ENCODE data around the gene HAND1.
"Not testable (repeated sequence)": the region's sequence is repeated elsewhere in the genome, so short reads cannot be mapped to it uniquely, and the experiment has no call there.

The HAND1 gene

DNA sequence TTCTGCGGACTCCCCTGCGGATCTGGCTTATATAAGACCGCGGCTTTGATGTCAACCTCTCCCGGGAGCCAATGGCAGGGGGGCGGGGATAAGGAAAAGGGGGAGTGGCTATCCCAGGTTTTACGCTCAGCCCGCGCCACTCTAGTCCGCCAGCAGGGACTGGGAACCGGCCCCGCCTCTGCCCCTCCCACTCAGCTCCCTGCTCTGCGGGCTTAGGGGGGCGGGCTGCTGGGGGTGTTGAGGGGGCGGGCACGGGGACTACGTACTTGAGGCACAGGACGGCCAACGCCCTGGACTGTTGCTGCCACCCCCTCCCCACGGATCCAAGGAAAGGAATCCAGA, at the start of gene HAND1:
TSS of gene HAND1 (minus strand) at position 4 of the 342 bp plus-strand sequence. CDS start 219 bp downstream, outside the sequence.
- no peak for DNase-seq

DNA sequence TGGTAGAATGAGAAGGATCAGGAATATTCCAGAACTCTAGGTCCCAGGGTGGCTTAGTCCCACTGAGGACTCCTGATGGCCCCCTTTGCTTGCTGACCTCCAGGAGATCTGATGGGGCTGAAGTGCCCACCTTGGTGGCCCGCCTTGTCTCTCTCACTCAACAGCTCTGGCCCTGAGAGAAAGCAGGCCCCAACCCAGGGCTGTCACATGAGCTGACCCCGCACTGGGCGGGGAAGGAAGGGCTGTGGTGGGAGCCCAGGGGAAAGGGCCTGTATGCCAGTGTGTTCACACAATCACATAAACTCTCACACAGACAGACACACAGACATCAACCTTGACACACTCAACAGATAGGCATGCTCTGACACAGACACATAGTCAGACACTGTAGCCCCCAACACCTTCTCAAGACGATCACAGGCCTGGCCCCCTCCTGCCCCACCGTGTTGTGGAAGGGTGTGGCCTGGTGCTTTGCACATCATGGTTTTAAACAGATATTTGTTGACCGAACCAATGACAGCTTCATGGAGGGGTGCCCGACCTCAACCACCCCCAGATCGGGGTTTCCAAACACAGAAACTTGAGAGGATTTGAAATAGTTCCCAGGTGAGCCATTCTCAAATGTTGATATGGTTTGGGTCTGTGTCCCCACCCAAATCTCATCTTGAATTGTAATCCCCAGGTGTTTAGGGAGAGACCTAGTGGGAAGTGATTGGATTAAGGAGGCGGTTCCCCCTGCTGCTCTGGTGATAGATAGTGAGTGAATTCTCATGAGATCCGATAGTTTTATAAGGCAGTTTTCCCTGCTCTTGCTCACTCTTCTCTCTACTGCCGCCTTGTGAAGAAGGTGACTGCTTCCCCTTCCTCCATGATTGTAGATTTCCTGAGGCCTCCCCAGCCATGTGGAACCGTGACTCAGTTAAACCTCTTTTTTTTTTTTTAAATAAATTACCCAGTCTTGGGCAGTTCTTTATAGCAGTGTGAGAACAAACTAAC, 48.5 kb upstream of the HAND1 start:
- DNase-seq, result no peak

DNA sequence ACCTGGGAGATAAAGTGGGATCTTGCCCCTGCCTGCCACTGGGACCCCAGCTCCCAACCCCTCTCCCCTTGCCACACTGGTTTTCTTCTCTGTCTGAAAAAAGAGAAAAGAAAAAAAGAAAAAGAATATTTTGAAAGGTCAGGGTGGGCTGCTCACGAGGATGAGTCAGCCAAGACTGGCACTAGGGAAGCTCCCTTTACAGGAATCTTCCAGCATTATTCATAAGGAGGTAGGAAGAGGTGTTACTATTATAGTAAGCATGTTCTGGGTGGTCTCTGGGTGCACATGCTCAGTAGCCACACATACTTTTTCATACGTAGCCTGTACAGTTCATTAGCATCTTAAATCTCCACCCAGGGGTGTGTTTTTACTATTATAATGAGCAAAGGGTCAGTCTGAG, 46.8 kb upstream of the HAND1 start:
- no peak for DNase-seq

DNA sequence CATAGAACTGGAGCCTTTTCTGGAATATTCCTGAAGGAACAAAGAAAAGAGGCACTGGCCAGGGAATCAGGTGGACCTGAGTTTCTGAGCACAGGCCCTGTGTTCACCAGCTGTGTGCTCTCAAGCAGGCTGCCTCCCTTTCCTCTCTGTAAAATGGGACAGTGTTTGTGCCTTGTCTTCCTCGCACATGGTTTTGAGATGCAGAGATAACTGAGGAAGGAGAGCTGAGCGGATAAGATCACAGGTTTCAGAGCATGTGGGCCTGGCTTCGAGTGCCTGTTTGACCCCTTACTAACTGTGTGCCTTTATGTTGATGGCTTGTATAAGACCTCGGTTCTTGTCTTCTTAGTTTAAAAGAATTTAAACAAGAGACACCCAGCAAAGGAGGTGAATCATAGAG, 46.2 kb upstream of the HAND1 start:
- DNase-seq, result no peak

DNA sequence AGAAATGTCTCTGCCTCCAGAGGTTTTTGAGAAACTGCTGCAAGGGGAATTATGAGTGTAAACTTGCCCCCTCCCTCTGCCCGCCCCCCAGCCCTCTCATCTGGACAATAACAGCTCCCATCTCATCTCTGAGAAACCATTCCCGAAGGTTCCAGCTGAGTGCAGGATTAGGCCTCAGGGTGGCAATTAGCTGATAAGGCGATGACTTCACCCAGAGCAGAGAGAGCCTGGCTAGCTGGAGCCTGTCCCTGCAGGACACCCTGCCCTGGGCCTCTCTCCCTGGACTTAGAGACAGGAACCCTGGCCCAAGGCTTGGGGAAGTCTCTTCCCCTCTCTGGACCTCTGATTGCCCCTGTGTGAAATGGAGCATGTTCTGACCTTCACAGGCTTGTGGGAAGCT, 45.7 kb upstream of the HAND1 start:
- no peak for DNase-seq

DNA sequence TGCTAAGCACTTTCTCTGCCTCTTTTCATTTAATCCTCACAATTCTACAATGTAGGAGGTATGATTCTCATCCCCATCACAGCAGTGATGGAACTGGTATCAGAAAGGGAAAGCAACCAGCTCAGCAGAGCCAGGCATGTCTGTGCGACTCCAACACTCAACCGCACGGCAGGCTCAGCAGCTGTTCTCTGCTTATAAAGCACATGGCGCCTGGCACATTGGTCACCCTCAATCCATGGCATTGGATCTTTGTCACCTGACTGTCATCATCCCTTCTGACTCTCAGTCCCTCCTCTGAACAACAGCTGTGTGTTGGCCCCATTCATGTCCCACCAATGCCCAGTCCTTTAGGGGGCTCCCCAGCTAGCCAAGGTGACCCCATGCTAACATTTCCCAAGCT, 45.1 kb upstream of the HAND1 start:
- DNase-seq, result no peak

DNA sequence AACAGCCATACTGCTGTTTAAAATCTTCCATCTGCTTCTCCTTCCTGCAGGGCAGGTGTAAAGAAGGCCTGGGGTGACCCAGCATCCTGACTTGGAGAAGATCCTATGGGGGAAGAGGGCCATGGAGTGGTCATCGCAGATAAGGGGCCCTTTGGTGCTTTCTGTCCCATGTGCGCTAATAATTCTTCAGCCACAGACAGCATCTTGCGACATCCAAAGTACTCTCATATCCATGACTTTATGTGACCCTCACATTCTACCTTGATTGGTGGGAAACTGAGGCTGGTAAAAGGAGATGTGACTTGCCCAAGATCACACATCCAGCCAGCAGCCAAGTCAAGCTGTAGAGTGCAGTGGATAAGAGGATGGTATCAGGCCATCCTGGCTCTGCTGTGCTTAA, 44.3 kb upstream of the HAND1 start:
- DNase-seq, result no peak

DNA sequence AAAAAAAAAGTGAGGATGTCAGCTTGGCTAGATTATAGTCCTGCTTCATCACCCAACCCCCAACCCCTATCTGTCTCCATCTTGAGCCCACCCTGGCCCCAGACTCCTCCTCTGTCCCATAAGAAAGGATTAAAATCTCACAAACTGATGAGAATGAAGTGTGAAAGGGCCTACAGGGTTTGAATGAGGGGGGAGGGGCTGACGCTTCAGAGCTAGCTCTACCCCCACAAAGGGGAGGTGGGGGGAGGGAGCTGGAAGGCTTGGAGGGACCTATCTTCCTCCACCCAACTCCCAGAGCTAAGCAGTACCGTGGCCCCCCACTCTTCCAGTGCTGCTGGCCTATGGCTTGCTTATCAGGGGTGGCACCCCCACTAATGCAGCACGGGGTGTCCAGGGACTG, 43.7 kb upstream of the HAND1 start:
- no peak for DNase-seq

DNA sequence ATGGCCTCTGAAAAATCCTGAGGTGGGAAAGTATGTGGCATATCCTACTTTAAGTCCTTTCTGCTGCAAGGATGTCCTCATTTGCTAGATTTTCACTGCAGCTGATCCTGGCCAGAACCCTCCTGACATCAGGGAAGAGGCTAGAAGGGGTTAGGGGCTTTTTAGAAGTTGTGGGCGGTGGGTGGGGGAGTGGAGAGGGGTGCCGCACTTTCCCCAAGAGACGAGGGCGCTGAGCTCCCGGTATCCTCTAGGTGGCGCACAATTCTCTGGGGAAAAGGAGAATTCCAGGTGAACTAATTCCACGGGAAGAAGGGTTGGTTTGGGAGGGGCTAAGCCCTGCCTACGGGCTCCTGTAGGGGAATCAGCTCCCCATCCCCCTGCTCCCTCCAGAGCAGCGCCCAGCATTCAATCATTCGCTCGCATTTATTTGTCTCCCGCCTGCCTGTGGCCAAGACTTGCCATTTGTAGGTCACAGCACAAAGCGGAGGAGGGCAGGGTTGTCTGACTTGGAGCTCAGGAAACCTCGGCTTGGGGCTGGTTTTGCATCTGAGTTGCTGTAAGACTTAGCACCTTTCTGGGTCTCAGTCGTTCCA, 42.9 kb upstream of the HAND1 start:
- no peak for DNase-seq

DNA sequence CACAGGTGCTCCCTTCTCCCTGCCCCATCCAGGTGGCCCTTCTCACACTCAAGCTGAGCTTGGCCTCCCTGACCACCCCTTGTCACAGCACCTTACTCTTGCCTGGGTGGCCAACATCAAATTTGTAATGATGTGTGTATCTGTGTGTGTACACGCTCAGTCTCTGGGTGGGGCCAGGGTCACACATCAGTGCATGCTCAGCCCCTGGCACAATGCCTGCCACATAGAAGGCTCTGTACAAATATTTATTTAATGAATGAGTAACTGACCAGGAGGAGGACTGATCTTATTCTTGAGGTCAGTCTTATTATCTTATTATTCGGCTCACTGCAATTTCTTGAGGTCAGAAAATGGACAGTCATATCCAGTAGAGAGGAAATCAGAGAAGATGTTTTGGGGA, 41.3 kb upstream of the HAND1 start:
- DNase-seq, result no peak

DNA sequence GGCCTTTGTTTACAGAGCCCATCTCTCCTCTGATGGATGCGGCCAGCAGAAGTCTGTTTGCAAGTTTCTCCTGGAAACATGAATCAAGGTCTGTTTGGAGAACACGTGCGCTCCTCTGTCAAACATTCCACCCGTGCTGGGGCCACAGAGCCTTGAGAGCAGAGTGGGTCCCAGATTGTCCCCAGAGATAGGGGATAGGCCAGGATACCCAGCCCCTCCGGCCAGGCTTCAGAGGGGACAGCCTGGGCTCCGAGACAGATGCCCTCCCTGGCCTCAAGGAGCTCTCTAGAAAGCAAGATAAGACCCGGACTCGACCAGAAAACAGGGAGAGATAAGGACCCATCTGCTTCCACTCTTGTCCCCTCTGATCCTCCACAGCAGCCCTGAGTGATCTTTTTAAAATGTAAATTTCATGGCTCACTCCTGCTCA, 40.4 kb upstream of the HAND1 start:
- no peak for DNase-seq

DNA sequence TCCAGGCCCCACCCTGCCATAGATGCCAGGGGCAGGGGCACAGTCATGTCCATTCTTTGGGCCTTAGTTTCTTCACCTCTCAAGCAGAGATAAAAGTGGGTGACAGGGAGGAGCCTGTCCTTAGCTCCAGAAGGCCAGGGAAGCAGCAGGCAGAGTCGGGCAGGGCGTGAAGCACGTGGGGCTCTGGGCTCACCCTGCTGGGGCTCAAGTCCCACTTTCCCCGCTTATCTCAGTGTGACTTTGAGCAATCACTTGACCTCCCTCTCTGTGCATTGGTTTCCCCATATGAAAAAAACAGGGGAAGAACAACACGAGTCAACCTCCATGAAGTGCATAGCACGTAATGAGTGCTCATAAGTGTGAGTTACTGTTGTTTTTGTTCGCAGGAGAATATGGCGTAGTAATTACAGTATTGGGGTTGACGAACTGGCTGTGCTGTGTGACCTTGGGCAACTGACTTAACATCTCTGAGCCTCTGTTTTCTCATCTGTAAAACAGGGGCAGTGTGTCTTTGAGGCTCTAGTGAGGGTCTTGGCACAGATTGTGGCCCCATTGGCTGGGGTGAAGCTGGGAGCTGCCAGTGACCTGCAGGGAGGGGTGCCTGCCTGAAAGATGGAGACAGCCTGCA, 39.9 kb upstream of the HAND1 start:
- no peak for DNase-seq

DNA sequence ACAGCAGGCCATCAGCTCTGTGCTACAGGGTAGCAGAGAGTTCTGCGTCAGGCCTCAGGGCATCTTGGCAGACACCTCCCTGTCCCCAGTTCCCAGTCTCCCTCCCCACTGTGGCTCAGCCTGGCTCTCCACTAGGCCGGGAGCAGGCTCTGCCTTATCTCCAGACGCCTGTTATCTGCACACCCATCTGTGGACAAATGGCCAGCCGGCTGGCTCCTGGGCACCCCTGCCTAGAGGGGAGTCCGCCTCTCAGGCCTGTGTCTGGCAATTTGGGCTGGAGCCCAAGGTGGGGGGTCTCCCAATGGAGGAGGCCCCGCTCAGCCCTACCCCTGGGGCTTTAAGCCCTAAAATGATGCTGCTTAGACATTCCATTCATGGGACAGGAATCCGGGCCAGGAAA, 39.2 kb upstream of the HAND1 start:
- no peak for DNase-seq

DNA sequence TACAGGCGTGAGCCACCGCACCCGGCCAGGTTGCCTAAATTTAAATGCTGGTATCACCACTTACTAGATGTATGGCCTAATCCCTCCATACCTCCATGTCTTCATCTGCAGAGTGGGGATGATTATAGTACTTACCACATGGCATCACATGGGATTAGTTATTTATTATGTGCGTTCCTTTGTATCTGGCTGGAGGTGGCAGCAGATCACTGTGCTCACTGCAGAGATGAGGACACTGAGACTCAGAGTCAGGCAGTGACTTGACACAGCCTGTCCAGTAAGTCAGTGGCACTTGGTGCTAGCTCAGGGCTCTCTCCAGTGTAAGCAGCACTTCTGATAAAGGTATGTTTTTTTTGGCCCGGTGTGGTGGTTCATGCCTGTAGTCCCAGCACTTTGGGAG, 38.4 kb upstream of the HAND1 start:
- no peak for DNase-seq

DNA sequence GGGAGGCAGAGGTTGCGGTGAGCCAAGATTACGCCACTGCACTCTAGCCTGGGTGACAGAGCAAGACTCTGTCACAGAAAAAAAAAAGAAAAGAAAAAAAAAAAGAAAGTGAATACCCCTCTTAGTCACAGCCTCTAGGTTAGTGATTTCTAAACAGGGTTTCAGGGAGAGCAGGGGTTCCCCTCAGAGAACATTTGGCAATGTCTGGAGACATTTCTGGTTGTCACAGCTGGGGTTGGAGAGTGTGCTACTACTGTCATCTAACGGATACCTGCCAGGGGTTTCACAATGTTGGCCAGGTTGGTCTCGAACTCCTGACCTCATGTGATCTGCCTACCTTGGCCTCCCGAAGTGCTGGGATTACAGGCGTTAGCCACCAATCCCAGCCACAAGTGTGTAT, 37.5 kb upstream of the HAND1 start:
- not testable (repeated sequence) for DNase-seq

DNA sequence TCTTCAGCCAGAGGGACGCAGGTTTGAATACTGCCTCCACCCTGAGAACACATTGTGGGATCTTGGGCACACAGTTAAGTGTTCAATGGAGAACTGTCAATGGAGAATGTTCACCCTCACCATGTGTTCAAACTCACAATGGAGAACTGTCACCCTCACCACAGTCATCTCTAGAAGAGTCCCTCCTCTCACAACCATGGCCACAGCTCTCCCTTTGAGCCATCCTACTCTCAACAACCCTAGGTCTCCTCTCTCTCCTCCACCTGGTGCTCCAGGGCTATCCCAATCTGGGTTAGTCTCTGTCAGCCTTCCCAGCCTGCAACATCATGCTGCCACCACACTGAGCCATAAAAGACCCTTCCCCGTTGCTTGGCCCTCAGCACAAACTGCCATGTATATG, 36.3 kb upstream of the HAND1 start:
- DNase-seq, result no peak

DNA sequence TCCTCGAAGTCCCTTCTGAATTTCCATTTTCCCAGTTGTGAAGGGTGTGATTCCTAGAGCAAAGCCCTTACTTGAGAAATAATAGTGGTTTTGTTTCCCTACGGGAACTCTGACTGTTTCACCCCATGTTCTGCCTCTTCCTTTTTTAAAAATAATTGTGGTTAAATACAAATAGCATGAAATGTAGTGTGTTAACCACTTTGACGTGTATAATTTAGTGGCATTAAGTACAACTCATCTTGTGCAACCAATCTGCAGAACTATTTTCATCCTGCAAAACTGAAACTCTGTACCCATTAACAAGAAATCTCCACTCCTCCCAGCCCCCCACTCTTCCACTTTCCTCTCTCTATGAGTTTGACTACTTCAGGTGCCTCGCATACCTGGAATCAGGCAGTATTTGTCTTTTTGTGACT, 35.6 kb upstream of the HAND1 start:
- DNase-seq, result no peak

DNA sequence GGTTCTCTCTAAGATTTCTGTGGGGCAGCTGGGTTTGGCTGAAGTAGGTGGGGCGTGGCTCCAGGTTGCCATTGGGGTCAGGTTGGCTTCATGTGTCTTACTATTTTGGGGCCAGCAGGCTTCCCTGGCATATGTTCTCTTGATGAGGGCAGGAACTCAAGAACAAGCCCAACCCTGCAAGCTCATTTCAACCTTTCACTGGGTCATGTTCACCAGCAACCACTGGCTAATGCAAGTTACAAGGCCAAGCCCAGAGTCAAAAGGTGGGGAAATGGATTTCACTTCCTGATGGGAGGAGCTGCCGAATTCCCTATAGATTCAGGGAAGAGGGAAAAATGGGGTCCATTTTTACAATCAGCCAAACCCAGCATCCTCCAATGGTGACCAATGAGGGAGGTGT, 34.0 kb upstream of the HAND1 start:
- no peak for DNase-seq

DNA sequence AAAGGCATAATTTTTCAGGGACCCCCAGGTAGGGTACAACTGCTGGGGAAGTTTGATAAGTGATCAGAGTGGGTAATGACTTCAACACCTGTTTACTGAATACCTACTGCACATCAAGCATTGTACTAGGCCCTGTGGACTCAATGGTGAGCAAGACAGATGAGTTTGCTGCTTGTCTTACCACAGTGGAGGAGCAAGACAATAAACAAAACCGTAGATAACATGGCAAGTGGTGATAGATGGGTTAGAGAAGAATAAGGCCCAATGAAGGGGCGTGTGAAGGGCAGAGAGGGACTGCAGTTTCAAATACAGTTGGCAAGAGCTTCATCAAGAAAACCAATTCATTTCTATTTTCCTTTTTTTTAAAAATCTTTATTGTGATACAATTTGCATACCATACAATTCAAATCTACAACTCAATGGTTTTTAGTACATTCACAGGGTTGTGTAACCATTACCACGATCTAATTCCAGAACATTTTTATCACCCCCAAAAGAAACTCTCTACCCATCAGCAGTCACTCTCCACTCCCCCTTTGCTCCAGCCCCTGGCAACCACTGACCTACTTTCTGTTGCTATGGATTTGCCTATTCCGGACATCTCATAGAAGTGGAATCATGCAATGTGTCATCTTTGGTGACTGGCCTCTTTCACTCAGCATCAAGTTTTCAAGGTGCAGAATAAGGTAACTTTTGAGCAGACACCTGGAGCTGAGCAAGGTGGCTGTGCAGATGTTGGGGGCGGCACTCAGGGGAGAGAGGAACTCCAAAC, 31.9 kb upstream of the HAND1 start:
- no peak for DNase-seq

DNA sequence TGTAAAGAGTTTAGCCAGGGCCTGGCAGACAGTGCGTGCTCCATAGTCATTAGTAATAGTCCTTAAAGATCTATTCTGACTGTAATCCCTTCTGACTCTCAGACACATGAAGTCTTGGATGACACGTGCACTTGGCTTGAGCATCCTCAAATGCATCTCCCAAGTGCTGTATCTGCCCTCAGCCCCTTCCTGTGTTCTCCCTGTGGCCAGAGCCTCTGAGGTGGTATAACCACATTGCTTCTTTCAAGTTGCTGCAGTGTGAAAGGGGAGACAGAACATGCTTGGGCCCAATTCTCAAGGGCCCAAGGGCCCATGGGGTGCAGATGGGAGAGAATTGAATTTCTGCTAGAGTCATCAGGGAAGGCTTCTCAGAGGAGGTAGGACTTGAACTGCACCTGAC, 30.1 kb upstream of the HAND1 start:
- DNase-seq, result no peak

DNA sequence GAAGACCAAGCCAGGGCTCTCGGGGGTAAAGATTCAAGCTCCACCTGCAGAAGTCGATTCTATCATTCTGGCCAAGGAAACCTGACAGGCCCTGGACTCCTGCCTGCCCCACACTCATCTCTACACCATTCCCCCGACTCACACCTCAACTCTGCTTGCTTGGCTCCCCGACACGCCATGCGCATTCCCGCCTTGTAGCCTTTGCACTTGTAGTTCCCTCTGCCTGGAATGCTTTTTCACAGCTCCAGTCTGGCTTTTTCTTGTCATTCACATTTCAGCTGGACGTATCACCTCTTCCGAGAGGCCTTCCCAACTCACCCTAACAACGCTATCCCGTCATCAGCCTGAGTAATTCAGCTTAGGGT, 28.7 kb upstream of the HAND1 start:
- DNase-seq, result no peak

DNA sequence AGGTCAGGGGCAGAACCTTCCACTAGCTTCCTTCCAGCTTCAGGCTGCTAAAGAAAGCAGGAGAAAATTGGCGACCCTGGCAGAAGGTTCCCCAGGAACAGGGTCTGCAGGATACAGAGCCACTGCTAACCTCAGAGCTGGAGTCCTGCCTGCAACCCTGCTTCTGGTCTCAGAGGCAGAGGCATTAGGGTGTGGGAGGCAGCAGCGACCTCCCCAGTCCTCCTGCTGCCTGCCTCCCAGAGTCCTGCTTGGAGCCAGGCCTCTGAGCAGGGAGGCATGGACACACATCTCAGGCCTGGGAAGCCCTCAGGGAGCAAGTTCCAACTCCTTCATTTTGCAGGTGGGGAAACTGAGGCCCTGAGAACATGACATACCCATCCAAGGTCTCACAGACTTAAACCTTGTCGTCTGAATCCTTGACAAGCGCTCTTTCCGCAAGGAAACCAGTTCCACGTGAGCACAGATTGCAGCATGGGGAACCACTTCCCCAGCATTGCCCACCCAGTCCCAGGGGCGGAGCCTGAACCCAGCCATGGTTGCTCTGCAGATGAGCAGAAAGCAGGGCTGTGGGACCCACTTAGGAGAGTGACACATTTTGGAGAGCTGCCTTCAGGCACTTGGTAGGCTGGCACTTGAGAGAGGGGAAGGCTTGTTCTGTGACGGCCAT, 28.2 kb upstream of the HAND1 start:
- no peak for DNase-seq

DNA sequence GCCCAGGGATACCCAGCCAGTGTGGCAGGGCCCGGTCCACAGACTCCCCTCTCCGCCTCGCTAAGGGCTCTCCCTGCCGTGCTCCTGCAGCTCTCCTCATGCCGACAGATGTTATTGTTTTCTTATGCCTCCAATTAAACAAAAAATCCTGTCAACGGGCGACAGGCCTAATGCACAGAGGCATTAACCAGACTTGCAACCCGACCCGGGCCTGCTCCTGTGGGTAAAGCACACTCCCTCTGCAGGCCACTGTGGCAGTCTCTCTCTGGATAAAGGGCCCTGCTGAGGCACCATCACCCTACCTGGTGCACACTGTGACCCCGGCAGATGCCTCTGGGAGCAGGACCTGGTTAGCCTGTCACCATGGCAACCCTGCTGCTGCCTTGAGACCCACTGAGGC, 27.5 kb upstream of the HAND1 start:
- no peak for DNase-seq

All from GDM1 (cell line).